Loucy (cell line): ENCODE results near the gene MITF.

Source experiments
- H2AFZ ChIP-seq: fragments of 200-600 bp; sonication (generic); 2 replicates; pipeline ENCODE4 v1.6.0; 2016; ENCODE audit warnings: antibody characterized with exemption, mild to moderate bottlenecking, low read length, moderate library complexity
- H3F3A ChIP-seq: fragments of 200-600 bp; 2 replicates; pipeline ENCODE4 v1.6.0; 2016; ENCODE audit warnings: antibody characterized with exemption, low read depth, mild to moderate bottlenecking
- H3K27me3 ChIP-seq: fragments of 200-600 bp; sonication (generic); 2 replicates; pipeline ENCODE4 v1.6.1; 2014; ENCODE audit warnings: low read length, mild to moderate bottlenecking; ENCODE audit not compliant: insufficient read depth, poor library complexity, severe bottlenecking
- H3K36me3 ChIP-seq: fragments of 200-600 bp; sonication (generic); 2 replicates; pipeline ENCODE4 v1.6.1; 2016; ENCODE audit warnings: low read length; ENCODE audit not compliant: insufficient read depth
- H3K4me1 ChIP-seq: fragments of 200-600 bp; sonication (generic); 2 replicates; pipeline ENCODE4 v1.5.1; 2014; ENCODE audit warnings: low read length, mild to moderate bottlenecking; ENCODE audit not compliant: insufficient read depth, poor library complexity, severe bottlenecking
- H3K4me2 ChIP-seq: fragments of 200-600 bp; sonication (generic); 2 replicates; pipeline ENCODE4 v1.6.0; 2014; ENCODE audit warnings: antibody characterized with exemption, low read length, low read depth, mild to moderate bottlenecking; ENCODE audit not compliant: poor library complexity, severe bottlenecking
- H3K4me3 ChIP-seq: fragments of 200-600 bp; sonication (generic); 2 replicates; pipeline ENCODE4 v1.5.1; 2014; ENCODE audit warnings: low read length, mild to moderate bottlenecking, mixed read lengths; ENCODE audit not compliant: poor library complexity, severe bottlenecking
- H3K79me2 ChIP-seq: fragments of 200-600 bp; sonication (generic); 2 replicates; pipeline ENCODE4 v1.6.1; 2014; ENCODE audit warnings: low read length; ENCODE audit not compliant: insufficient read depth
- H3K9ac ChIP-seq: fragments of 200-600 bp; sonication (generic); 2 replicates; pipeline ENCODE4 v1.6.0; 2014; ENCODE audit warnings: mild to moderate bottlenecking, low read depth, low read length, moderate library complexity; ENCODE audit not compliant: poor library complexity, severe bottlenecking
- H3K9me2 ChIP-seq: fragments of 200-600 bp; sonication (generic); replicated peaks from 2 replicates; pipeline ENCODE4 v1.6.1; 2016; ENCODE audit warnings: low read depth, low read length, mixed read lengths
- H3K9me3 ChIP-seq: fragments of 200-600 bp; sonication (generic); 2 replicates; pipeline ENCODE4 v1.6.1; 2014; ENCODE audit warnings: mild to moderate bottlenecking, antibody characterized with exemption, low read length, low read depth; ENCODE audit not compliant: insufficient read depth
- H4K20me1 ChIP-seq: fragments of 200-600 bp; sonication (generic); 2 replicates; pipeline ENCODE4 v1.6.0; 2014; ENCODE audit warnings: antibody characterized with exemption, low read length, mild to moderate bottlenecking; ENCODE audit not compliant: insufficient read depth, poor library complexity, severe bottlenecking
- CTCF ChIP-seq: fragments of 200-600 bp; sonication (generic); conservative IDR thresholded peaks from 2 replicates; pipeline ENCODE4 v1.5.1; 2014; ENCODE audit warnings: mild to moderate bottlenecking, antibody characterized with exemption, low read length
- EZH2phosphoT487 ChIP-seq: fragments of 200-600 bp; IDR thresholded peaks from 2 replicates; pipeline ENCODE4 v1.6.1; 2018; ENCODE audit warnings: antibody characterized with exemption, mild to moderate bottlenecking, moderate library complexity, borderline replicate concordance

Gene MITF

GRCh38 chr3:69735893-69736292, 3.4 kb upstream of the MITF start:
- no peaks in the 10 kb centered on the region for H3K36me3 ChIP-seq
- no peak overlapping the region for H2AFZ ChIP-seq
- H3K79me2 ChIP-seq: no peaks in the 10 kb centered on the region
- H4K20me1 ChIP-seq: no peaks in the 10 kb centered on the region
- no peak overlapping the region for H3K4me2 ChIP-seq
- H3K9me3 ChIP-seq: no peaks in the 10 kb centered on the region; the same call in 1 of the 2 replicates
- H3F3A ChIP-seq: no peaks in the 10 kb centered on the region
- H3K4me3 ChIP-seq: no peak overlapping the region
- H3K4me1 ChIP-seq: no peaks in the 10 kb centered on the region
- TF ChIP-seq EZH2phosphoT487: no peak
- TF ChIP-seq CTCF: no peak
- no peaks in the 10 kb centered on the region for H3K27me3 ChIP-seq
- H3K9ac ChIP-seq: no peak overlapping the region
- no peaks in the 10 kb centered on the region for H3K9me2 ChIP-seq

GRCh38 chr3:69737392-69737791, 1.9 kb upstream of the MITF start:
- TF ChIP-seq CTCF: no peak
- TF ChIP-seq EZH2phosphoT487: no peak
- no peaks in the 10 kb centered on the region for H3K27me3 ChIP-seq

GRCh38 chr3:69738315-69738714, 949 bp upstream of the MITF start:
- Histone ChIP-seq H3K27me3 (no peaks in the 10 kb centered on the region), H3K36me3 (no peaks in the 10 kb centered on the region), H4K20me1 (no peaks in the 10 kb centered on the region), H3K4me3 (no peak overlapping the region), H3K79me2 (no peaks in the 10 kb centered on the region), H2AFZ (no peak overlapping the region), H3K4me2 (no peak overlapping the region), H3K9ac (no peak overlapping the region), H3F3A (no peaks in the 10 kb centered on the region), H3K9me3 (no peaks in the 10 kb centered on the region; the same call in 1 of the 2 replicates), H3K9me2 (no peaks in the 10 kb centered on the region), H3K4me1 (no peaks in the 10 kb centered on the region)
- TF ChIP-seq EZH2phosphoT487 (no peak), CTCF (no peak)

More at GRCh38 chr3:69737392-69737791, 1.9 kb upstream of the MITF start:
- Histone ChIP-seq H3K4me2 (no peak overlapping the region), H3K4me3 (no peak overlapping the region), H4K20me1 (no peaks in the 10 kb centered on the region), H3K4me1 (no peaks in the 10 kb centered on the region), H3K9ac (no peak overlapping the region), H3K79me2 (no peaks in the 10 kb centered on the region), H2AFZ (no peak overlapping the region), H3K9me3 (no peaks in the 10 kb centered on the region; the same call in 1 of the 2 replicates), H3K36me3 (no peaks in the 10 kb centered on the region), H3F3A (no peaks in the 10 kb centered on the region), H3K9me2 (no peaks in the 10 kb centered on the region)
